Right ventricle myocardium inferior (tissue), 1 donor: ENCODE results near the gene ZBTB16. TPM values are rescaled to one million over a fixed set of nuclear protein-coding genes. Genes with fewer than 3 reads are reported as not detected.
A peak's percentile ranks its signal among the peaks of the same experiment; 100 is the strongest.

Experiments used
- ATAC-seq: fragments of 200-7000 bp; cut with Tn5 transposase; one replicate; pipeline ENCODE4 v1.9.1; 2020; ENCODE audit warnings: mild to moderate bottlenecking, moderate library complexity
- DNase-seq: peaks from one replicate; pipeline ENCODE4 v3.0.0; 2021; ENCODE audit errors: missing footprints
- intact Hi-C: fragments of 100-400 bp; cut with DNase I; formaldehyde crosslinking; loops from one replicate; pipeline ENCODE4 v1.11.0; 2022
- total RNA-seq: library from RNA; stranded (reverse); fragmentation: NEBNext Ultra II Directional; extraction: Animal tissue kit (Norgen Biotek cat#: 25700); gene quantifications from one replicate; pipeline ENCODE4 v1.2.1, GENCODE V29; 2021
- donor health status: DM: no; HTN: yes; CAD: no; lungs with severe emphysema.

The ZBTB16 gene
- total RNA-seq, 1 donor from 2014 or later = 78.1 TPM

- intact Hi-C loops = no loop called here
- DNase-seq = no peak
- no peak for ATAC-seq
These were observed 166.8 kb downstream of the ZBTB16 start for GRCh38 chr11:114226356-114226755.

DNA sequence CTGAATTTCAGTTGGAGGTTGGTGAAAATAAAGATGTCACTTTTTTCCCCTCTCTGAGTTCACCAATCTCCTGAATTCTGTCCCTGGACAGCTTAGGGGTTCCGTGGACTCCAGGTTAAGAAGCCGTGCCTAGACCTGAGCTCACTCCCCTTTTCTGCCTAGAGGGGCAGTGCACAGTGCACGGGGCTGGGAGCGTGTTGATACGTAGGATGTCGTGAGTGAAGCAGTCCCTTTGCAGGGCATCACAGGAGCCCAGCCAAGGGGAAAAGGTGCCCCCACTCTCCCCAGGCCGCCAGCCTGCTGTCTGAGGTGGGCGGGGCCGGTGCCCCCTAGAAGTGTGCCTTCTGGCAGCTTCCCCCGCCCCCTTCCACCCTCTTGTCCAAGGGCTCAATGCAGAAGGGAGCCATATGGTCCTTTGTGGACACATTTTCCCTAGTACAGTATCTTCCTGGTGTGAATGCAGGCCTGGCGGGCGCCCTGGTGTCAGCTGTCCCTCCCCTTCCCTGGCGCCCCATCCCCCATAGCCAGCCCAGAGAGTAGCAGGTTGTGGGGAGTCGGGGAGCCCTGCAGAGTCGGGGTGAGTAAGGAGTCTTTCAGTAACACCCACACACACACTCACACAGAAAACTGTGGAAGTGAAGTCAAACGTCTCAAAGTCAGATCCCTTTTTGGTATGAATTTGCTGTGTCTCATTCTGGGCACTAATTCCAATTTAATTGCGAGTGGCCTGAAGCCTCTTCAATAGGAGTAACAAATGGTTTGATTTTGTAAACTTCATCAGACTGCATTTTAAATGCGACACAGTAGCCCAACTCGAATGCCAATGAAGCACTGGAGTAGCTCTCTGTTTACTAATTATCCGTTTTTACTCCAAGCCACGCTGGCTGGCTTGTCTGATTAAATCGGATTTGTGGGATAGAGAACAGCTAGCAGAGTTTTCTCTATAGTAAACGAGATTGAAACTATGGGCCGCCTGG lies 169.2 kb downstream of the ZBTB16 start:
- intact Hi-C loops = no loop called here
- ATAC-seq (no peak), DNase-seq (no peak)

GRCh38 chr11:114230031-114230704 lies 170.7 kb downstream of the ZBTB16 start:
- intact Hi-C loops = no loop called here
- no peak for DNase-seq
- ATAC-seq = no peak

- intact Hi-C loops = no loop called here
- DNase-seq (no peak), ATAC-seq (no peak)
These were observed 173.0 kb downstream of the ZBTB16 start for GRCh38 chr11:114232400-114233059.

DNA sequence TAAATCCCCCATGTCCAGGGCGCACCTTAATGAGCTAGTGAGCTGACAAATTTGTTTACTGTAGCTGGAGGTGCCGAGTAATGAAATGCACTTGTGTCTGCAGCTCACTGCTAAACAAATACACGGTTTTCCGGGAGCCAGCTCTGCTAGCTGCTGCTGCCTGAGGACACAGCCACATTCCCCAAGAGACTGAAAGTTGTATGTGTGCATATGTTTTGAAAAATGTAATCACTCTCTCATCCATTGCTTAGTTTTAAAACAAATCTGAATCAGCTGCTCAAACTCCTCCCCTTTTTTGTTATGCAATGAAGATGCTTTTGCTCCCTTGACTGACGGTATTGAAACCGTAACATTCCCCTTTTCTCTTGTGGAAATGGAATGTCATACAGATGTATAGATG lies 174.2 kb downstream of the ZBTB16 start:
- intact Hi-C loops = no loop called here
- ATAC-seq (no peak), DNase-seq (no peak)

GRCh38 chr11:114236829-114237228 lies 177.3 kb downstream of the ZBTB16 start:
- intact Hi-C loops = no loop called here
- no peak for DNase-seq
- no peak for ATAC-seq

GRCh38 chr11:114237321-114238280 lies 178.1 kb downstream of the ZBTB16 start:
- intact Hi-C loops = no loop called here
- DNase-seq (no peak), ATAC-seq (no peak)

DNA sequence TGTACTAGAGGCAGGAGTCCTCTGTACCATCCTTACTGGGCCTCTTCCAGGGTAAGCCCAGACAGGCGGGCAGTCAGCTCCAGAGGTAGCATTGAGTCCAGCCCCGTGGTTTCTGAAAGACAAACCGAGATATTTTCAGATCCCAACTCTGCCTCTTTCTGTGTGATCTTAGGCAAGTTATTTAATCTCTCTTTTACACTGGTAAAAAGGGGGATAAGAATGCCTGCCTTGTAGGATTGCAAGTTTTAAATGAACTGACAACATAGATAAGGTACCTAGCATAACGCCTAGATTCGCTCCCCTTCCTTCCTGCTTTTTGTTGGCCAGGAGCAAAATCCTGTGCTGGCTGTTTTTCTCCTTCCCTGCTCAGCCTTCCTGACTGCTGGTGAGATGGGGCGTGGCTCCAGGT lies 180.2 kb downstream of the ZBTB16 start:
- ATAC-seq (no peak), DNase-seq (no peak)
- intact Hi-C loops = no loop called here

GRCh38 chr11:114242032-114242431 lies 182.5 kb downstream of the ZBTB16 start:
- ATAC-seq (no peak), DNase-seq (no peak)
- intact Hi-C loops = no loop called here

DNA sequence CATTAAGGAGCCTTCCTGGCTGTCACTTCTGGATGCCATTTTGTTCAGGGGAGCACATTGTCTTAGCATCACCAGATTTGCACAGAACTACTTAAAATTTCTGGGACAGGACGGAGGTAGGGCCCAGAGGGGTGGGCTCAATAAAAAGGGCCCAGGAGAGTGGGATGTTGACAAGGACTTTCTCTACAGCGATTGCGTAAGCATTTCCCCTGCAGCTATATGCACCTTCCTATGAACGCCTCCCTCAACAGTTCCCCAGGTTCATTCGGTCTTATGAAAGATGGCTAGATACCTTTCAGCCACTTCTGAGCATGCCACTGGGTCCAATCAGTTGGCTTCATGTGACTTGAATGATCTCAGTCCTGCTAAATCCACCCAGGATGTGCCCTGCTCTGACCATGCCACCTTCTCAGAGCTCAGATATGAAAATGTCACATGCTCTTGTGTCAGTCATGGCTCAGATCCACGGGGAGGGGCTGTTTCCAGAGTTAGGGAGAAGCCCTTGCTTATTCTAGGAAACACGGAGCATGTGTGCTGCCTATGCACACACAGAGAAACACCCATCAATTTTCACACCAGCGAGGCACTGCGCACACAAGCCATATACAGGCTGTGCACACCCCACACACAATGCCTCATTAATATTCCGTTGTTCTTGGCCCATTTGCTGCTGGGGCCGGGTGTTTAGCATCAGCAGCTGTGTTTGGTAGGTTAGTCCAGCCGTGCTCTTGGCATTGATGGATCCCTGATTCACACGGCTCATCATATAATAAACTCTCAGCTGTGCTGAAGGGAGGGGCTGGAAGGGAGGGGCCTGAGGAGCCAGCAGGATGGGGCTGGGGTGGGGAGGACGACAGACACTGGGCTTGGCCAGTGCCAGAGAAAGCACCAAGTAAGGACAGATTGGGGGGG lies 184.2 kb downstream of the ZBTB16 start:
- intact Hi-C loops = no loop called here
- ATAC-seq (peak; percentile 55), DNase-seq (no peak)

DNA sequence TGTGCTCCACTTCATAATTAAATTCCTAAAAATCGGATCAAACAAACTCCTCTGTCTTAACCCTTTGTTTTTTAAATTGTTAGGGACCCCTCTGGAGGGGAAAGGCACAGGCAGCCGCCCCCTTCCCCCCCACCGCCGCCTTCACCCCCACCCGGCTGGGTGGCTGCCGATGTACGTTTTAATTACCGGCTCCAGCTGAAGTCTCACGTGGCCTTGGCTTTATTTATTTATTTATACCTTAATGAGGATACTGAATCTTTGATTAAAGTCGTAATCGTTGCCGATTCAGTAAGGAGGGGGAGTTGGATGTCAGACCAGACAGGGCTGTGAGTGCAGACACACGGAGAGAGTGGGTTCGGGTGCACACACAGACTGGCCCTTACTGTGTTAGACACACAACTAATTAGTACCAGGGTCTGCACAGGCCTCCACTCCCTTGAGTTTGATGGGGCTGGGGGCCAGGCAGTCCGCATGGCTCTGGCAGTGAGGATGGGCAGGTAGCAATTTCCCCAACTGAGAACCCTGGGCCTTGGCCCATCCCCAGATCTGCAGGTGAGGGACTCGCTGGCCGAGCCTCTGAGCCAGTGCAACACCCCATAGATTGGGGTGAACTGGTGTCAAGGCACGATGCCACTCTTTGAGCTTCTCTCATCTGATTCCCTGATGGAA lies 185.3 kb downstream of the ZBTB16 start:
- no peak for ATAC-seq
- DNase-seq = no peak
- intact Hi-C loops = no loop called here

DNA sequence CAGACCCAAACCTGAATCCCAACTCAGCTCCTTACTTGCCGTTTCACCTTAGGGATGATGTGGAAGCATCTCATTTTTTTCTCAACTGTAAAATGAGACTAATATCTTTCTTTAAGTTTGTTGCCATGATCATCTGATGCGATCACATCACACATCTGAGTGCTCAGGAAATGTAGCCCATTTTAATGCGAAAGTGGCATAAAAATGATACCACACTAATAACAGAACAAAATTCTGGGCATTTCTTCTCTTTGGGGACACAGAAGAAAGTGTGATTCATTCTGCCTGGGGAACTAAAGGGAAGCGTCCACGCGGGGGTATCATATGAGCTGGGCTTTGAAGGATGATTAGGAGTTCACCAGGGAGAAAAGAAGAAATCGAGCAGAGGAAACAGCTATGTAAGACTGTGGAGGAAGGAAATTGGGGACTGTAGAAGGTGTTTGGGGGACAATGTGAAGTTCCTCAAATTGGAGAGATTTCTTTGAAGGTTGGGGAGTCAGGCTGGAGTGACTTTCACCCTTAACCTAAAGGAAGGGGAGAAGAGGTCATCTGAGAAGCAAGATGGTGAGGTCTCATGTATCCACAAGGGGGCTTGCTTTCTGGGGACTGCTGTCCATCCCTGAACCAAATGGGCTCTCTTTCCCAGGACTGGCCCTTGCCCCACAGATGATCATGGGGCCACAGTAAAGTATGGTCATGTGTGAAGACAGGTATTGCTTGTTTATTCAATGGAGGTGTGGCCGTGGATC lies 187.0 kb downstream of the ZBTB16 start:
- DNase-seq = no peak
- ATAC-seq = no peak
- intact Hi-C loops = no loop called here

DNA sequence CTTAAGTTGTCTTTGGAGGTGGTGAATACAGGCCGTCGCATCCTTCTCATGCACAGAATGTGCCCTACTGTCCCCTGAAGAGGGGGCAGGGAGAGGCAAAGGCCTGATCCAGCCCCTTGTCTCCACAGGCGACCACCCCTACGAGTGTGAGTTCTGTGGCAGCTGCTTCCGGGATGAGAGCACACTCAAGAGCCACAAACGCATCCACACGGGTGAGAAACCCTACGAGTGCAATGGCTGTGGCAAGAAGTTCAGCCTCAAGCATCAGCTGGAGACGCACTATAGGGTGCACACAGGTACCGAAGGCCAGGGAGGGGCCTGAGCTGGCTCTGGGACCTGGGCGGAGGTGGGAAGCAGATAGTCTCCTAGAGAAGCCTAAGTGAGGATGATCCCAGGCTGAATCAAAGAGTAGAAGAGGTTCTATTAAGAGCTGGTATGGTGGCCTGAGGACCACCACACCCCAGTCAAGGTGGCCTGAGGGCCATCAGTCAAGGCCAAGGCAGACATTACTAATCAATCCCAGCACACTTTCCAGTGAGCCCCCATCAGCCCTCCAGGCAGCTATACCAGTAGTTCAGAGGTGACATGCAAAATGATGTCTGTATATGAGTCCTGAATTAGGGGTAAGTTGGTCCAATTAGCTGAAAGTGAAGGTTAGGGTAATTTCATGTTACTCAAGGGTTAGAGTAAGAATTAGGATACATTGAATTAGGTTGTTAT lies 187.7 kb downstream of the ZBTB16 start:
- DNase-seq (no peak), ATAC-seq (no peak)
- intact Hi-C loops = no loop called here

DNA sequence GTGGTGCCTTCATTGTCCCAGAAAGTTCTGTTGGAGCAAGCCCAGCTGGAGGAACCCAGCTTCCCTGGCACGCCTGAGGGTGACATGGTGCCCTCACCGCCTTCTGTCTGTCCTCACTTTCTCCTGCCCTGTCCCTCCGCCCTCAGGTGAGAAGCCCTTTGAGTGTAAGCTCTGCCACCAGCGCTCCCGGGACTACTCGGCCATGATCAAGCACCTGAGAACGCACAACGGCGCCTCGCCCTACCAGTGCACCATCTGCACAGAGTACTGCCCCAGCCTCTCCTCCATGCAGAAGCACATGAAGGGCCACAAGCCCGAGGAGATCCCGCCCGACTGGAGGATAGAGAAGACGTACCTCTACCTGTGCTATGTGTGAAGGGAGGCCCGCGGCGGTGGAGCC lies 190.7 kb downstream of the ZBTB16 start:
- DNase-seq = no peak
- no peak for ATAC-seq
- intact Hi-C loops = no loop called here

DNA sequence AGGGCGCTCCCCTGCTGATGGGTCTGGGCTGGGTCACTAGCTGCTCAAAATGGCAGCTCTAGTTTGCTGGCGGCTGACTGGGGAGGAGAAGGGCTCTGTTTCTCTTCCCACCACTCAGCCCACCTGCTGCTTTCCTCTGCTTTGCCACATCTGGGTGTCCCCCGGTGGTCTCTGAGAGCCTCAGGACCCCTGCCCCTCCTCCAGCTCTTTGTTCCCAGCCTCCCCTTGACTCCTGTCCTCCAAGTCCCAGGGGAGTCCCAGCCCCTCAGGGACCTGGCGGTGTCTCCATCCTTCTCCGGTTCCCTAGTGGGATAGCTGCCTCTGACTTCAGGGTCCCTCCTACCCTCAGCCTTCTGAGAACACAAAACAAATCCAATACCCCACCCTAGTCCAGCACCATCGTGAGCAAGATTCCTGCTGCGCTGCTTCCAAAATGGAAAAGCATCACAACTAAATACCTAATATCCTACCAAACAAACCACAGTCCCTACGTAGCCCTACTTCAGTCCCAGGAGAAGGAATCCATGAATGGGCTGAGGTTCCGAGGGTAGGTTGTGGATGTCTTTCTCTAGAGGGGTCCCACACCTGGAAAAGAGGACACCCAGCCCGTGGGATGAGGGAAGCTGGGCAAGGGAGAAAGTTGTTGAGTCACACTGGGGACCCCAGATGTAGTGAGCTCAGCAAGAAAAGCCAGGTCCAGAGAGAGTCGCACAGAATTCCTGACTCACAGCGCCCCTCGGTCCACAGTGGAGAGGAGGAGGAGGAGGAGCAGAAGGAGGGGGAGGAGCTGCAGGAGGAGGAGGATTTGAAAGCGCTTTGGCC lies 191.7 kb downstream of the ZBTB16 start:
- intact Hi-C loops = no loop called here
- DNase-seq (no peak), ATAC-seq (peak; percentile 73)
